Measurements from ENCODE around the gene QRFP.
"Not testable (repeated sequence)": the region's sequence is repeated elsewhere in the genome, so short reads cannot be mapped to it uniquely, and the experiment has no call there.

Gene QRFP

DNA sequence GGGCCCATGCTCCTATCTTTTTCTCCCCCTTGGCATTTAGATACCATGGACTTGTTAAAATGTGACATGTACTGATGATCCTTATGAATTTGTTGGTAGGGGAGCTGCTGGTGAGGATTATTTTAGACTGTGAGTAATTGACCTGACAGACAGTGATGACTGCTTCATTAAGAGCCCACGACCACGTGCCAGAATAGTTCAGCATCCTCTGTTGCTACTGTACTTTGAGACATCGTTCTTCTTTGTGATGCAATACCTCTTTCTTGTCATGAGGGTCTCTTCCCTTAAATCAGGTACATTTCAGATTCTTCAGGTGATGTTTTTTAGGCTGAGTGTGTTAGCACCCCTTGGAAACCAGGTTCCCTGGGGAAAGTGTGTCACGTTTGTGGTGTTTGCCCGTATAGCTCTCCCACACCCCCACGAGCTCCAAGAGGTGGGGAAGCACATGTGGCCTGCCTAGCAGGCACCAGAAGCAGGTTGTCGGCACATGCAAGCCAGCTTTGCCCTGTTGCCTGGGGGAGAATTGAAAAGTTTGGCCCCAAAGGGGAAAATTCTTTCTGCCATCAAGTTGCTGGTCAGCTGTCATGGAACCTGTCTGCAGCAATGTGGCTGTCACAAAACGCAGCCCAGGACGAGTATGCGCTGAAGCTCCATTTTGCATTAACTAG is 25.1 kb downstream of the QRFP start:
- no peak for DNase-seq

DNA sequence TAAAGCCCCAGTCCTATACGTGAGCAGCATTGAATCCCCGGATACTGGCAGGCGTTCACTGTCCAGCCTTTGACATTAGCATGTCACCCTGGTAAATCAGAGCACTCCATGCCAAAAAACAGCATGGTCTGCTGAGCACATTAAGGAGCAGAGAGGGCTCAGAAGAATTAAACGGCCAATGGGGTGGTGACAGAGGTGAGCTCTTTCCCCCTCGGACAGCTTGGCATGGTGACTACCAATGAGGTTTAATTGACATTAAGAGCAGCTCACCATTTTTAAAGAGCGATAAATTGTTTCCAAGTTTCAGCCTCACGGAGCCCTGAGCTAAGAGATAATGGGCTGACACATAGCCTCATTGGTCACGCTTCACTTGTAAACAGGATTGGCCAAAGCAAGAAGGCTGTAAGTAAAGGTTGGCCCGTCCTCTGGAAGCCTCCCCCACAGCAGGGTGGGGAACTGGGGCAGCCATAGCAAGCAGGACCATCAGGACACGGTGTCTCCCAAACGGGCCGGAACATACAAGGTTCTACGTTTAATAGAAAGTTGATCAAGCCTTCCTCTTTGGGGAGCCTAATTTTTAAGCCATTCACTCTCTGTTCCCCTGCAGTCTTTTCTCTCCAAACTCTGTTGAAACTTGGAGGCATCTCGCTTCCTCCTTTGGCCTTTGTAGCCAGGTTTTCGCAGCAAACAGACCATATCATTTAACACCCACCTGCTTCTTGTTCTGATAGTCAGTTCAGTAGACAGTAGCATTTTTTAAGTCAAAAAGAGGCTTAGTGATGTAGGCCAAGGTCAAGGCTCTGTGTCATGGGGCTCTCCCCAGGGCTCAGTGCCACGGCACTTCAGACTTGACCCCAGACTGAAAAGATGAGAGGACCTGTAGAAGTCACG is 25.9 kb downstream of the QRFP start:
- DNase-seq: no peak

DNA sequence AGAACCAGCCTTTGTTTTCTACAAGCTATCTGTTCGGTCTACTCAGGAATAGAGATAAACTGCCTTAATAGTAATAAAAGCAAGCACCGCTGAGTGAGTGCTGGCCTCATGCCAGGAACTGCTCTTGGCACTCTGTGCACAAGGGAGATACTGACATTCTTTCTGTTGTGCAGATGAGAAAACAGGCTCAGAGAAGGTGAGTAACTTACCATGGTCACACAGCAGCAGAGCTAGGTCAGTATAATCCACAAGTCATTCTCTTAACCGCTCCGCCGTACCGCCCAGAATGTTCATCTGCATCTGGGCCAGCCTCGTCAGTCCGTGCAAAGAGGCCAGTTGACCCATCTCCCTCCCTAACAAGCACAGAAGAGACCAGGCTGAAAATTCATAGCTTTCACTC is 27.4 kb downstream of the QRFP start:
- no peak for DNase-seq

DNA sequence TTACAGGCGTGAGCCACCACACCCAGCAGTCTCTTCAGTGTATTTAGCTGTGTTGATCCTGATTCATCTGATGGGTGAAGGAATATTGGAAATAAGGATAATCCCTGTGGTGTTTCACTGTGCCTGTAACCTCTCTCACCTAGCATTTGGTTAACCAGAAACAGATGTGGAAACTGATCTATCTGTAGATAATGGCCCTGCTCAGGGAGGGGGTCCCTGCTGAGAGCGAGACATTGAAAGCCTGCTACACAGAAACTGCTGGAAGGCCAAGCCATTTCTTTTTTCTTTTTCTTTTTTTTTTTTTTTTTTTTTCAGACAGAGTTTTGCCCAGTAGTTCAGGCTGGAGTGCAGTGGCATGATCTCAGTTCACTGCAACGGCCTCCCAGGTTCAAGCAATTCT is 28.4 kb downstream of the QRFP start:
- DNase-seq: no peak

DNA sequence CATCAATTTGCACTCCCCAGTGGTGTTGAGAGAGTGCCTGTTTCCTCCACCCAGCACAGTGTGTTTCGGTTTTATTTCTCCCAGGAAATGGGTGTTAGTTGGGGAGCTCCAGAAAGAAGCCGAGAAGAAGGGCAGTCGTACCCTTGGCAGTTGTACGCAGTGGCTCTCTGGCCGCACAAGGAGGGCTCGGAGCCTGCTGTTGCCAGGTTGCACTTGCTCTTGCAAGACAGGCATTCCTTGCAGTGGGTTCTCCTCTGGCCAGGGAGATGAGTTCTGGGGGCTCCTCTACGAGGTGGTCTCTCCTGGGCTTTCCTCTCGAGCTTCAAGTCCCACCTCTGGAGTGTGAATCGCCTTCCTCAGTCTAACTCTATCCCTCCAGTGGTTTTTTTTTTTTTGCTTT is 29.1 kb downstream of the QRFP start:
- DNase-seq: no peak

DNA sequence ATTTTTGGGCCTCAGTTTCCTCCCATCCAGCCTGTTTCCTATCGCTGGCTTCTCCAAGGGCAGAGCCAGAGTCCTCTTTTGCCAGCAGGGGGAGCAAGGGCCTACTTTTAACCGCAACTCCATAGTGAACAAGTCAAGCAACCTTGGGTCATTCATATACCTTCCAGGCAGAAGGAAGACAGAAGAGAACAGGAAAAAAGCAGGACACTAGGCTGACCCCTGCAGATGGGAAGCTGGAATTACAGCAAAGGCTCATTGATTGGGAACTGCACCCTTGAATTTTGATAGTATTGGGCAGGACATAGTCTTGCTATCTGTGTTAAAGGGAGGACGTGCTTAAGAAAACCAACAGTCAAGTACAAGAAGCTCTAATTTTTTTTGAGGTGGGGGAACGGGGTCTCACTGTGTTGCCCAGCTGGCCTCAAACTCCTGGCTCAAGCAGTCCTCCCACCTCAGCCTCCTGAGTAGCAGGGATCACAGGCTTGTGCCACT is 30.1 kb downstream of the QRFP start:
- peak; percentile 49 for DNase-seq

DNA sequence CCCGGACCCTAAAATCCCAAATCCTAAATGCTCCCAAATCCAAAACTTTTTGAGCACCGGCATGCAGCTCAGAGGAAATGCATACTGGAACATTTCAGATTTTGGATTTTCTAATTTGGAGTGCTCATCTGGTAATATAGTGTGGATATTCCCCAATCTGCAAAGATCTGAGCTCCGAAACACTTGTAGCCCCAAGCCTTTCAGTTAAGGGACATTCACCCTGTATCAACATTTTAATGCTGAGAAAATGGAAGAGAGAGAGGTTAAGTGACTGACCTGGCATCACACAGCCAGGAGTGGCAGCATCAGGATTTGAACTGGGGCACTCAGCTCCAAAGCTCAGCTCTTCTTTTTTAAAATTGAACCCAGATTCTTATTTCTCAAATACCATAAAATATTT is 30.7 kb downstream of the QRFP start:
- DNase-seq: no peak

DNA sequence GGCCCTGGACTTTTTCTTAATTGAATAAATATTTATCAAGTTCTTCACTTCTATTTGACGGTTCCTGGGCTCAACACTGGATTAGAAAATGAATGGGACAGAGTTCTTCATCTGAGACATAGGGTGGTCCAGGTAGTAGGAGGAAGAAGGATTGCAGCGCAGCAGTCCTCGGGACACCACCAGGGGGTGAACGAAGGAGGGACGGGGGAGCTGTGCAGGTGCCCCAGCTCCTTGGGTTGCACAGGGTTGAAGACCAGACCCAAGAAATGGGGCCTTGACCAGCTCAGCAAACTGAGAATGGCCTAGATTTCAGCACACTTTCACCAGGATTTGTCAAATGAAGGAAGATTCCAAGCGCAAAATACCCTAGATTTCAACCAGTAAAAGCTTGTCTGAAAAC is 32.1 kb downstream of the QRFP start:
- no peak for DNase-seq

DNA sequence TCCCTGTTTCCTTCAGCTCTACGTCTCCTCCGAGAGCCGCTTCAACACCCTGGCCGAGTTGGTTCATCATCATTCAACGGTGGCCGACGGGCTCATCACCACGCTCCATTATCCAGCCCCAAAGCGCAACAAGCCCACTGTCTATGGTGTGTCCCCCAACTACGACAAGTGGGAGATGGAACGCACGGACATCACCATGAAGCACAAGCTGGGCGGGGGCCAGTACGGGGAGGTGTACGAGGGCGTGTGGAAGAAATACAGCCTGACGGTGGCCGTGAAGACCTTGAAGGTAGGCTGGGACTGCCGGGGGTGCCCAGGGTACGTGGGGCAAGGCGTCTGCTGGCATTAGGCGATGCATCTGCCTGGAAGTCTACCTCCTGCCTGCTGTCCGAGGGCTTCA is 33.9 kb downstream of the QRFP start:
- DNase-seq: no peak

DNA sequence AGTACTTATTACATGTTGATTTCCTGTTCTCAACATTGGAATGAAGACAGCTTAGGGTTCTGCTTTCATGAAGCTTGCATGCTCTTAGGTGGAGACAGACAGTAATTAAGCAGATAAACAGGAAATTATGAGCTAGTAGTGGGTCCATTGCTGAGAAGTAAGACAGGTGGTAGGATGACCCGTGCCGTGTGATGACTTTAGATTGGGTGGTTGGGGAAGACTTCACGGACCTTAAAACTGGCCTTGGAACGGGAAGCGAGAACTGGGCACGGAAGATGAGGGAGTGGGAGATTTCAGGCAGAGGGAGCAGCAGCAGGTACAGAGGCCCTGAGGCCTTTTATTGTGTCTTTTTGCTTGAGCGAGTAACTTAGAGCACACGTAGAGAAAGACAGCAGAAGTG is 34.4 kb downstream of the QRFP start:
- no peak for DNase-seq

DNA sequence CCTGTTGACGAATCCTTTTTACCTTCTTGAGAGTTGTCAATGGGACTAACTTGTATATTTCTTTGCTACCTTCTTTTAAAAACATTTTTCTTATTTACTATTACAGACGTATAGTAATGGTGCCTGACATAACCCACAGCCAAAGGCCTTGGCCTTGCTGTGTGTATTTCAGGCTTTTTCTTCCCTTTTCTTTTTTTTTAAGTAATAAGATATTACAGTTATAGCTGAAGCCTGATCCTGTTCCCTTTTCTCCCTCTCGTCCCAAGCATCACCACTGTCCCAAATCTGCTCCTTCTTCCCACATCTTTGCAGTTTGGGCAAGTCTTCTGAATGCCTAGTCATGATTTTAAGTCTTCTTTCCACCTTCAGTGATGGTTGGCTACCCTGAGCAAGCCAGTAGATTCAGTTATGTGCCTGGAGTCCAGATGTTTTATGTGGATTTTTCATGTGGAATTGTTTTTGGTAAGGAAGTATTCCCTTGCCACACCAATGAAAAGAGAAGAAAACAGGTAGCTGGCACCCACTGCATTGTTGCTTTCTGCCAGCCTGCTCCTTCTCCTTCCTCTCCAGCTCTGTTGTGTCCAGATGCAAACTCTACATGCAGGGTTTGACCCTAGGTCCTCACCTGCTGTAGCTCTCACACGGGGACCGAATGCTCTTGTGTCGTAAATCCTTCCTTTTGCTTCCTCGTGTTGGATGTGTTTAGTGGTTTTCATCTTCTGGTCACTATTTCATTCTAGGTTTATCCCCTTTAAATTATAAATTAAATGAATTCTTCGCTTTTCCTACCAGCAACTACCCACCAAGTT is 35.0 kb downstream of the QRFP start:
- DNase-seq: no peak

DNA sequence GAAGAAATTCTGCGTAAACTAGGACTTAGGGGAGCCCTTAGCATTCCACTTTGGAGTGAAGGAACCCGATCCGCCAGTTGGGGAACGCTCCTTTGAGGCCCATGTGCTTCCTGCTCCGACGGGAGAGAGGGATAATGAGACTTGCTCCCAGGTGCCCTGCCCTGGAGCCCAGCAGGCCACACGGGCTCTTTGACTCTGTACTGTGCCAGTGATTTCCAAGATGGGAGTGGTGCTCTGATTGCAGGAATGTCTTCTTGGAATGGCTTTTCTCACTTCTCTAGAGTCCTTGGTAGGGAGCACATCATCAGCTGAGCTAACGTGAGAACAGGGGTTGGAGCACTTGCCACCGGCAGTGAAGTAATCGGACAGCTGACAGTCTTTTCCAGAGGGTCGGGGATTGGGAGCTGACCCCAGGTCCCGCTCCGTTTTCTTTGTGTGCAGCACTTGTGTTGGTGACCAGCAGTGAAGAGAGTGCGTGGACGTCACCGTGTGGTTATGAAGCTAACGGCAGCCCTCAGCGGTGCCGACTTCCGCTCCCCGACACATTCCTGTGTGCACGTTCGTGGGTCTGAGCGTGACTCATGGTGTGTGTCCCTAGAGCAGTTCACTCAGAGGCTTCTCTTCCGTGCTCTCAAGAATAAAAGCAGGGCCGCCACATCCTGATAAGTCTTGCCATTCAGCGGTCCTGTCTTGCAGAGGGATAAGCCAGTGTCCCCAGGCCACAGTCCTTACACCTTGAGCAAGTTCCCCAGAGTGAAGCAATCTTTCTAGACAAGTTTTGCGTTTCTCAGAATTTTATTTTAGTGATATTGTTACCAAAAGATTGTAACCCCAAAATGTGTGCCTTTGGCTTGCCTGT is 35.9 kb downstream of the QRFP start:
- DNase-seq: no peak

DNA sequence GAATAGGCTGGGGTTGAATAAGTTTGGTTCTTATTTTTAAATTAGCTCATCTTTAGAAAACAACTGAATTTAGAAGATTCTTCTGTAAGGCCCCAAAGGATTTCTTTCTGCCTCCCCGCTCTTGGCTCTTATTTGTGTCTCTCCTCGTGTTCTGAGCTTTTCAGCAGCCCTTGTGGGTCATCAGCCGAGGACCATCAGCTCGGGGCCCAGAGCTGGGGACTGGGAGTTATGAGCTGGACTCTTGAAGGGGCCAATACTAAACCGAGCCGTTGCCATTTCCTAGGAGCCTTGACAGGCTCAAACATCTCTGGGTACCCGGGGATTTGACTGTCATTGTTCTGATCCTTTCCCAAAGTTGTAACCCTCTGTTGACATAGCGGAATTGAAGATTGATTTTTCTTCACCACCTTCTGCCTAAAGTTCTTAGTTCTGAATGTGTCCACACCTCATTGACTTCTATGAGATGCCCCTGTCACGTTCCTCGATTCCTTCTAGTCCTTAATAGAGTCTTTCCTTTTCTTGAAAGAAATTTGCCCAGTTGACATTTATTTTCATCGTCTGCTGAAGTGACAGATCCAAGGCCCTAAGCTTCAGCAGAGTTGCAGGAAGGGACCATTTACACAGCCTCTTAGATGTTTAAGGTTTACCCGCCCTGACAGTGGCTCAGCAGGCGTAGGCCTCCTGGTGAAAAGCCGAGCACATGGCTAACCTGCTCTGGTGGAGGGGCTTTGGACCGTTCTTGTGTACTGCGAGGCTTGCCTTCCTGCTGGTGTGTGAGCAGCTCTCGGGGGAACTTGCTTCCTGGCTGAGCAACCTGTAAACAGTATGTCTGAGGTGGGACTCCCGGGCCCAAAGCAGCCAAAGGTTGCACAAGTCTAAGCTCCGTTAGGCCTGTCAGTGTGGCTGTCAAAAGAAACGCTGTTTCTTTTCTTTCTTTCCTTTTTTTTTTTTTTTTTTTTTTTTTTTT is 37.6 kb downstream of the QRFP start:
- DNase-seq: no peak

DNA sequence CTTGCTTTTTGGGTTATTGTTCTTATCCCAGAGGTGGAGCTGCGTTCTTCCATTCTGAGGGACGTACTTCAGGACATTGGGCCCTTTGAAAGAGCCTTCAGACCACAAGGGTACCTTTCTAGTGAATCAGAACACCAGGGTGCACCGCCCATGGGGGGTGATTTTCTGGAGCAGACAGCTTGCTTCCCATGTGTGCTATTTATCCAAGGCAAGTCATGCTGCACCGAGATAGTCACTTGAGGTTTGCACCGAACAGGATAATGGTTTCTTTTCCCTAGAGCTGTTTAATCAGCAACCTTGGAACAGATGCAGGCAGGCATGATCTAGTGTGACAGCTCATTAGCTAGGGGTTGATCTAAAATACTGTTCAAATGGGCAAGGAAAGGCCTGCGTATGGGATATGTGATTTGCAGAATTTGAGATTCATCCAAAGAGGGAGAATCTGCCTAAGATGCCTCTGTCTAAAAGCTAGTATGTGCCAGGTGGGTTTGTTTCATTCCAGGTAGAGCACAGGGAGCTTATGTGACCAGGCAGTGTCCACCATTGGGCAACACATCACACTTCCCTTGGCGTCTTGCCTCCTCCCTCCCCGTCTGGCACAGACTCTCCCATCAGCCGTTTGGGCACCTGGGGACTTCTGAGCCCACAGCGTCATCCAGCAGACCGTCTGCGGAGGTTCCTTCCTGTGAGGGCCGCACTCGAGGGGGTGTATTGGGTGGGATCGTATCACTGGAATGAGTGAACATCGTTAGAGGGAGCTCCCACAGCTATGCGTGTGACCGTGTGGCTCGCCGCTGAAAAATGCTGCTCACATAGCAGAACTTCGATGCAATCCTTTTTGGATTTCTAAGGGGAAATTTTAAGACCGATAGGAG is 38.5 kb downstream of the QRFP start:
- DNase-seq: no peak

DNA sequence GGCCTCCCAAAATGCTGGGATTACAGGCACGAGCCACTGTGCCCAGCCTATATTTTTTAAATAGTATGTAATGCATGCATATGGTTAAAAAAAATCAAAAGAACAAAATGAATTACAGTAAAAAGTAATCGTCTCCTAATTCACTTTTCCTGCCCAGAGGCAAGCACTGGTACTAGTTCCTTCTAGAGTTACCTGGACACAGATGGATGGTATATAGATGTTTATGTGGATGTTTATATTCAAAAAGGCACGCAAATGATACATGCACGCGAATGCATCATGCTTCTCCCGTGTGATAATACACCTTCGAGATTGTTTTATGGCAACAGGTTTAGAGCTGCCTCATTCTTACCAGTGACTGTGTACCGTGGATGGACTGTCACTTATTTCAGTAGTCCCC is 40.1 kb downstream of the QRFP start:
- DNase-seq: no peak

DNA sequence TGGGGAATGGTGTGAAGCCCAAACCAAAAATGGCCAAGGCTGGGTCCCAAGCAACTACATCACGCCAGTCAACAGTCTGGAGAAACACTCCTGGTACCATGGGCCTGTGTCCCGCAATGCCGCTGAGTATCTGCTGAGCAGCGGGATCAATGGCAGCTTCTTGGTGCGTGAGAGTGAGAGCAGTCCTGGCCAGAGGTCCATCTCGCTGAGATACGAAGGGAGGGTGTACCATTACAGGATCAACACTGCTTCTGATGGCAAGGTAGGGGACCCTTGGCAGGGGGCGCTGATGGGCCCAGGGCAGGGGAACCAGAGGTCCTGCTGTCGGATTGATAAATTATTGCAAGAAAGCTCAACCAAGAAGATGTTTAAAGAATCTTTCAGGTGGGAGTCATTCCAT is 41.8 kb downstream of the QRFP start:
- no peak for DNase-seq

DNA sequence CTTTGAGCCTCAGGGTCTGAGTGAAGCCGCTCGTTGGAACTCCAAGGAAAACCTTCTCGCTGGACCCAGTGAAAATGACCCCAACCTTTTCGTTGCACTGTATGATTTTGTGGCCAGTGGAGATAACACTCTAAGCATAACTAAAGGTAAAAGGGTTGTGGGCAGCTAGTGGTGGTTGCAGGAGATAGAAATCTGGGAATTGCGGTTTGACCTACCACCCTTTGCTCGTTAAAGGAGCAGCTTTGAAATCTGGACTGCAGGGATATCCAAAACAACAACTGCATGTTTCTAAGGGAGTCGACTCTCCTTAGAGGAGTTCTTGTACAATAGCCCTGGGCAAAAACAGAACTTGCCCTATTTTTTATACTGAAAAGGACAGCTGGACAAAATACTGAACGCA is 42.5 kb downstream of the QRFP start:
- DNase-seq: no peak

DNA sequence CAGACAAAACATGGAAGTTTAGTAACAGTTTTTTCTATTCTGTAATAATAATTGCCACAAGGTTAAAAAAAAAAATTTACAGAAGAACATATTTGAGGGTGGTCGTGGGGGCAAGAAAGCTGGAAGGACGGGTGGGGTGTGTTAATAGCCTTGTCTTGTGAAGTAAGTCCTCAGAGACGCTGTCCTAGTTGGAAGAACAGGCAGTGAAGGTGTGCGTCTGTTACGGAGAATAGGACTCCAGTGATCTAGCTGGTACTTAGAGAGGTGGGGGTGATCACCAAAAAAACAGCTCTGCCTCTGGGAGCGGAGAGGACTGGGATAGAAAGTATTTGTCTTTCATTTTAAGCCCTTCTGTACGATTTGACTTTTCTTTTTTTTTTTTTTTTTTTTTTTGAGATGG is 43.8 kb downstream of the QRFP start:
- DNase-seq: no peak

DNA sequence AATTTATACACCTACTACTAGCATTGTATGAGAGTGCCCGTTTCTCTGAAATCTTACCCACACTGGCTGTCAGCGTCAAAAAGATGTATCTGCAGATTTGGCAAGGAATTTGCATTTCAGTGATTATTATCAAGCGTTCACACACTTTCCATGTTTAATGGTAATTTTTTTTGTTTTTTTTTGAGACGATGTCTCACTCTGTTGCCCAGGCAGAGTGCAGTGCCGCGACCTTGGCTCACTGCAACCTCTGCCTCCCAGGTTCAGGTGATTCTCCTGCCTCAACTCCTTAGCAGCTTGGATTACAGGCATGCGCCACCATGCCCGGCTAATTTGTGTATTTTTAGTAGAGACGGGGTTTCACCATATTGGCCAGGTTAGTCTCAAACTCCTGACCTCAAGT is 47.3 kb downstream of the QRFP start:
- no peak for DNase-seq

DNA sequence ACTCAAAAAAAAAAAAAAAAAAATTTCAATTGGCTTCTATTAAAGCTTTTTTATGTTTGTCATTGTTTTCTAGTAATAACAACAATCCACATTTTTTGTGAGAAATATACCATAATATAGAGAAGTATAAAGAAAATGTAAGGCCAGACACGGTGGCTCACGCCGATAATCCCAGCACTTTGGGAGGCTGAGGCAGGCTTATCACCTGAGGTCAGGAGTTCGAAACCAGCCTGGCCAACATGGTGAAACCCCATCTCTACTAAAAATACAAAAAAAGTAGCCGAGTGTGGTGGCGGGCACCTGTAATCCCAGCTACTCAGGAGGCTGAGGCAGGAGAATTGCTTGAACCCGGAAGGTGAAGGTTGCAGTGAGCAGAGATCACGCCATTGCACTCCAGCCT is 48.1 kb downstream of the QRFP start:
- DNase-seq: not testable (repeated sequence)

Measured in activated naive CD4-positive, alpha-beta T cell treated with Interleukin-2 at 50 U/mL for 16 hours (primary cell).